Smooth muscle cell (in vitro differentiated cells): Measurements from ENCODE around the gene TCOF1. TPM values are rescaled to one million over a fixed set of nuclear protein-coding genes. Genes with fewer than 3 reads are reported as not detected.

Experiments
- DNase-seq: peaks from one replicate; lab custom pipeline; 2025; ENCODE audit not compliant: unreplicated experiment; lab: John Stamatoyannopoulos, UW
- H2AFZ ChIP-seq: fragments of 200-600 bp; sonication (generic); 2 replicates; pipeline ENCODE4 v1.6.0; 2016; ENCODE audit warnings: antibody characterized with exemption, low read depth, mild to moderate bottlenecking
- H3F3A ChIP-seq: fragments of 200-600 bp; sonication (generic); 2 replicates; pipeline ENCODE4 v1.6.0; 2017; ENCODE audit warnings: antibody characterized with exemption, low read depth
- H3K27ac ChIP-seq: fragments of 200-600 bp; sonication (generic); 2 replicates; pipeline ENCODE4 v1.5.1; 2016; ENCODE audit warnings: low read depth, mild to moderate bottlenecking
- H3K27me3 ChIP-seq: fragments of 200-600 bp; sonication (generic); 2 replicates; pipeline ENCODE4 v1.6.1; 2016; ENCODE audit warnings: low read depth, mild to moderate bottlenecking
- H3K36me3 ChIP-seq: fragments of 200-600 bp; sonication (generic); 2 replicates; pipeline ENCODE4 v1.5.1; 2016; ENCODE audit warnings: low read depth
- H3K4me1 ChIP-seq: fragments of 200-600 bp; sonication (generic); 2 replicates; pipeline ENCODE4 v1.5.1; 2016; ENCODE audit warnings: low read depth
- H3K4me2 ChIP-seq: fragments of 200-600 bp; sonication (generic); 2 replicates; pipeline ENCODE4 v1.6.0; 2016; ENCODE audit warnings: mild to moderate bottlenecking
- H3K4me3 ChIP-seq: fragments of 200-600 bp; sonication (generic); 2 replicates; pipeline ENCODE4 v1.5.1; 2016; ENCODE audit warnings: mild to moderate bottlenecking
- H3K79me2 ChIP-seq: fragments of 200-600 bp; sonication (generic); 2 replicates; pipeline ENCODE4 v1.6.0; 2016; ENCODE audit warnings: low read depth, mild to moderate bottlenecking
- H3K9ac ChIP-seq: fragments of 200-600 bp; sonication (generic); 2 replicates; pipeline ENCODE4 v1.6.0; 2016; ENCODE audit warnings: low read depth
- H3K9me3 ChIP-seq: fragments of 200-600 bp; sonication (generic); replicated peaks from 2 replicates; pipeline ENCODE4 v1.5.1; 2016; ENCODE audit warnings: low read depth
- H4K20me1 ChIP-seq: fragments of 200-600 bp; sonication (generic); 2 replicates; pipeline ENCODE4 v1.6.0; 2016; ENCODE audit warnings: low read depth
- CTCF ChIP-seq: fragments of 200-600 bp; sonication (generic); IDR thresholded peaks from 2 replicates; pipeline ENCODE4 v1.5.1; 2017; ENCODE audit warnings: borderline replicate concordance, mild to moderate bottlenecking, antibody characterized with exemption; ENCODE audit not compliant: insufficient read depth, poor library complexity, severe bottlenecking
- WGBS: methylation state at CpG from one replicate; pipeline ENCODE4 v1.1.7; 2016; ENCODE audit warnings: low lambda C conversion rate; 5-methylcytosine and 5-hydroxymethylcytosine counted together
- polyA plus RNA-seq: library from polyadenylated mRNA; unstranded; fragments of >200 nt; fragmentation: Nextera tagmentation; extraction: Ambion mirVana; gene quantifications from 2 replicates; pipeline ENCODE4 v1.2.1, GENCODE V29; 2016
- total RNA-seq: library from RNA; depleted of rRNA; stranded (reverse); fragments of >200 nt; gene quantifications from 2 replicates; pipeline ENCODE4 v1.2.3, GENCODE V29; 2014

The TCOF1 gene
- total and polyA plus RNA-seq, 2 experiments from 2014 or later = 16.0 to 25.9 TPM

DNA sequence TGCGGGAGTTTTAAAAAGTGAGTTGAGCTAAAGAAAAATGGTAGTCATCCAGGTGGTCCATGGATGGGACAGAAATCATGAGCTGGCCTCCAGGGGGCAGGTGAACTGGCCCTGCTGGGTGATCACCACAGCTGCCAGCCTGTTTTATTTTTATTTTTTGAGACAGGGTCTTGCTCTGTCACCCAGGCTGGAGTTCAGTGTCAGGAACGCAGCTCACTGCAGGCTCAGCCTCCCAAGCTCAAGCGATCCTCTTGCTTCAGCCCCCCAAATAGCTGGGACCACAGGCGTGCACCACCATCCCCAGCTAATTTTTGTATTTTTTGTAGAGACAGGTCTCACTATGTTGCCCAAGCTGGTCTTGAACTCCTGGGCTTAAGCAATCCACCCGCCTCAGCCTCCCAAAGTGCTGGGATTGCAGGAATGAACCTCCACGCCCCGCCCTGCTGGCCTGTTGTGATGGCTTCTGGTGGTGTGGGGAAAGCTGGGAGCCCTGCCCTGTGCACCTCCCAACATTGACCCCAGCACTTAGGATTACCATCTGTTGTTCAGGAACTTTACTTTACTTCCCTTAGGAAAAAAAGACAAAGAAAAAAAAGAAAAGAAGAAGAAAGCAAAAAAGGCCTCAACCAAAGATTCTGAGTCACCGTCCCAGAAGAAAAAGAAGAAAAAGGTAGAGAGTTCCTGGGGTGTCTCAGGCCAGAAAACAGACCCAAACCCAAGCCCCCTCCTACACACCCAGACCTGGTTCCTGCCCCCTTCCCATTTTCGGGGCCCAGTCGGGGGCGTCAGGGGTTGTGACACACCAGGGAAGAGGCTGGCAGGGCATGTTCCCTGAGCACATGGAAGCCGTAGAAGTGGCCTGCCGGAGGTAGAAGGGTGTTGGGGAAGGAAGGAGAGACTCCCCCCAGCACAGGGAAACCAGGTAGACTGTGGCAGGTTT is 40.6 kb downstream of the TCOF1 start:
- H3K27ac ChIP-seq = no peak overlapping the region
- no peak overlapping the region for H3K4me2 ChIP-seq
- no peak overlapping the region for H2AFZ ChIP-seq
- TF ChIP-seq CTCF = no peak
- no peak overlapping the region for H3K9ac ChIP-seq
- no peaks in the 10 kb centered on the region for H3K36me3 ChIP-seq
- no peaks in the 10 kb centered on the region for H3K27me3 ChIP-seq
- WGBS = 96% methylated on average over 13 of the region's 13 CpGs
- no peak overlapping the region for H3K4me3 ChIP-seq
- no peak for DNase-seq
- H3F3A ChIP-seq = no peaks in the 10 kb centered on the region
- H3K79me2 ChIP-seq = no peaks in the 10 kb centered on the region
- no peaks in the 10 kb centered on the region for H3K4me1 ChIP-seq
- H3K9me3 ChIP-seq = no peaks in the 10 kb centered on the region
- no peaks in the 10 kb centered on the region for H4K20me1 ChIP-seq

GRCh38 chr5:150398722-150399523 is 41.4 kb downstream of the TCOF1 start:
- no peak for DNase-seq
- H4K20me1 ChIP-seq = no peaks in the 10 kb centered on the region
- H3K9me3 ChIP-seq = no peaks in the 10 kb centered on the region
- H3F3A ChIP-seq = no peaks in the 10 kb centered on the region
- no peak overlapping the region for H3K4me3 ChIP-seq
- TF ChIP-seq CTCF = peak; percentile 24
- no peak overlapping the region for H3K4me2 ChIP-seq
- H3K27ac ChIP-seq = no peak overlapping the region
- WGBS = 94% methylated on average over 12 of the region's 12 CpGs
- no peak overlapping the region for H3K9ac ChIP-seq
- H3K36me3 ChIP-seq = no peaks in the 10 kb centered on the region
- H2AFZ ChIP-seq = no peak overlapping the region
- no peaks in the 10 kb centered on the region for H3K27me3 ChIP-seq
- no peaks in the 10 kb centered on the region for H3K79me2 ChIP-seq
- no peaks in the 10 kb centered on the region for H3K4me1 ChIP-seq

DNA sequence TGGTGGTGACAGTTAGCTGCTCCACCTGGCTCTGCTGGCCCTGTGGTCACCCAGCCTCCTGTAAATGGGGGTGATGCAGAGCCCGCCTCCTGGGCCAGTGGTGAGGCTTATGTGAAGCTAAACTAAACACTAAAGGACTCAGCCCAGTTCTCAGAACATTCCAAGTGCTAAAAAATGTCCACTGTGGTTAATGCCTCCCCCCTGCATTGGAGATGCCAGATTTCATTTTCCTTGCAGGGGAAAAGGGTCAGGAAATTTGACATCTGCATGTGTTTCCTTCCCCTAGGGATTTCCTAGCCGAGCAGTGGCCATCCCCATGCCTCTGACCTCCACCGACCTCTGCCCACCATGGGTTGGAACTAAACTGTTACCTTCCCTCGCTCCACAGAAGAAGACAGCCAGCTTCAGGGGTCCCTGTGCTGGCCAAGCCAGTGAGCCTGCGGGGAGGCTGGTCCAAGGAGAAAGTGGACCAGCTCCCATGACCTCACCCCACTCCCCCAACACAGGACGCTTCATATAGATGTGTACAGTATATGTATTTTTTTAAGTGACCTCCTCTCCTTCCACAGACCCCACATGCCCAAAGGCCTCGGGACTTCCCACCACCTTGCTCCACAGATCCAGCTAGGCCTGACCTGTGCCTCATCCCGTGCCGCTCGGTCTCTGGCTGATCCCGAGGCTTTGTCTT is 42.2 kb downstream of the TCOF1 start:
- Histone ChIP-seq H2AFZ (no peak overlapping the region), H3K4me1 (no peaks in the 10 kb centered on the region), H3F3A (no peaks in the 10 kb centered on the region), H3K79me2 (no peaks in the 10 kb centered on the region), H3K27me3 (no peaks in the 10 kb centered on the region), H3K9ac (no peak overlapping the region), H3K36me3 (no peaks in the 10 kb centered on the region), H3K4me2 (no peak overlapping the region), H3K9me3 (no peaks in the 10 kb centered on the region), H3K27ac (no peak overlapping the region), H4K20me1 (no peaks in the 10 kb centered on the region), H3K4me3 (no peak overlapping the region)
- no peak for TF ChIP-seq CTCF
- WGBS = 97% methylated on average over 11 of the region's 11 CpGs
- no peak for DNase-seq
